ENCODE results near the gene GUCY1A1.
A peak's percentile ranks its signal among the peaks of the same experiment; 100 is the strongest.

GUCY1A1 gene

GRCh38 chr4:155745984-155746383 is 79.3 kb downstream of the GUCY1A1 start:
- no peak for DNase-seq

GRCh38 chr4:155748039-155748438 is 81.4 kb downstream of the GUCY1A1 start:
- no peak for DNase-seq

GRCh38 chr4:155749041-155749440 is 82.4 kb downstream of the GUCY1A1 start:
- no peak for DNase-seq

GRCh38 chr4:155751569-155751968 is 84.9 kb downstream of the GUCY1A1 start:
- DNase-seq: no peak

- DNase-seq: no peak
Measured at GRCh38 chr4:155757745-155758265, 91.2 kb downstream of the GUCY1A1 start.

- DNase-seq: peak; percentile 3
Measured at GRCh38 chr4:155758481-155759371, 92.1 kb downstream of the GUCY1A1 start, which contains the start of gene GUCY1B1. TSS of gene GUCY1B1 (plus strand) at chr4:155759021. CDS start at chr4:155759141, 120 bp downstream.

GRCh38 chr4:155759372-155760252 is 93.0 kb downstream of the GUCY1A1 start:
- DNase-seq: no peak

GRCh38 chr4:155761047-155761446 is 94.4 kb downstream of the GUCY1A1 start:
- DNase-seq: no peak

GRCh38 chr4:155761916-155762315 is 95.3 kb downstream of the GUCY1A1 start:
- DNase-seq: no peak

GRCh38 chr4:155762334-155762733 is 95.7 kb downstream of the GUCY1A1 start:
- DNase-seq: no peak

GRCh38 chr4:155763551-155763950 is 96.9 kb downstream of the GUCY1A1 start:
- DNase-seq: no peak

- no peak for DNase-seq
Measured at GRCh38 chr4:155765149-155765548, 98.5 kb downstream of the GUCY1A1 start.

GRCh38 chr4:155766622-155767021 is 100.0 kb downstream of the GUCY1A1 start:
- DNase-seq: no peak

GRCh38 chr4:155768370-155768769 is 101.7 kb downstream of the GUCY1A1 start:
- no peak for DNase-seq

- DNase-seq: no peak
Measured at GRCh38 chr4:155769090-155769489, 102.4 kb downstream of the GUCY1A1 start.

GRCh38 chr4:155772459-155773195 is 106.0 kb downstream of the GUCY1A1 start:
- DNase-seq: no peak

GRCh38 chr4:155773196-155773800 is 106.7 kb downstream of the GUCY1A1 start:
- no peak for DNase-seq

GRCh38 chr4:155774033-155774432 is 107.4 kb downstream of the GUCY1A1 start:
- DNase-seq: no peak

GRCh38 chr4:155777971-155778735 is 111.5 kb downstream of the GUCY1A1 start:
- no peak for DNase-seq

GRCh38 chr4:155780775-155781174 is 114.1 kb downstream of the GUCY1A1 start:
- DNase-seq: no peak

GRCh38 chr4:155781249-155781831 is 114.7 kb downstream of the GUCY1A1 start:
- DNase-seq: no peak
